DMS53 treated with DMSO at 0.1 percent for 48 hours (cell line): ENCODE measurements around the gene KCNAB2.
"Not testable (repeated sequence)": the region's sequence is repeated elsewhere in the genome, so short reads cannot be mapped to it uniquely, and the experiment has no call there.

ENCODE experiments used
- DNase-seq: peaks from one replicate; lab custom pipeline; 2025; ENCODE audit not compliant: unreplicated experiment; lab: John Stamatoyannopoulos, UW

The KCNAB2 gene

GRCh38 chr1:6009120-6010040 is 36.3 kb upstream of the KCNAB2 start:
- no peak for DNase-seq

- DNase-seq = no peak
These were observed 35.1 kb upstream of the KCNAB2 start for GRCh38 chr1:6010554-6010953.

GRCh38 chr1:6011161-6011945 is 34.3 kb upstream of the KCNAB2 start:
- no peak for DNase-seq

GRCh38 chr1:6011946-6012258 is 33.8 kb upstream of the KCNAB2 start:
- DNase-seq = no peak

- no peak for DNase-seq
These were observed 33.0 kb upstream of the KCNAB2 start for GRCh38 chr1:6012529-6013318.

- no peak for DNase-seq
These were observed 32.2 kb upstream of the KCNAB2 start for GRCh38 chr1:6013491-6013890.

GRCh38 chr1:6014130-6014999 is 31.3 kb upstream of the KCNAB2 start:
- no peak for DNase-seq

GRCh38 chr1:6016191-6016865 is 29.4 kb upstream of the KCNAB2 start:
- no peak for DNase-seq

- DNase-seq = not testable (repeated sequence)
These were observed 28.0 kb upstream of the KCNAB2 start for GRCh38 chr1:6017654-6018053.

GRCh38 chr1:6019166-6019845 is 26.4 kb upstream of the KCNAB2 start:
- no peak for DNase-seq

- DNase-seq = no peak
These were observed 23.5 kb upstream of the KCNAB2 start for GRCh38 chr1:6022193-6022592.

GRCh38 chr1:6023346-6023745 is 22.3 kb upstream of the KCNAB2 start:
- no peak for DNase-seq

GRCh38 chr1:6024376-6024775 is 21.3 kb upstream of the KCNAB2 start:
- no peak for DNase-seq

- peak; percentile 20 for DNase-seq
These were observed 20.2 kb upstream of the KCNAB2 start for GRCh38 chr1:6025269-6026094.

- DNase-seq = peak; percentile 95
These were observed 19.4 kb upstream of the KCNAB2 start for GRCh38 chr1:6026095-6026809.

GRCh38 chr1:6027591-6027990 is 18.1 kb upstream of the KCNAB2 start:
- no peak for DNase-seq

- DNase-seq = no peak
These were observed 17.4 kb upstream of the KCNAB2 start for GRCh38 chr1:6028042-6028850.
